K562 (cell line): Measurements from ENCODE around the gene TUT7. TPM values are rescaled to one million over a fixed set of nuclear protein-coding genes. Genes with fewer than 3 reads are reported as not detected.

Experiments used
- ATAC-seq: fragments of 200-7000 bp; cut with Tn5 transposase; 3 replicates; pipeline ENCODE4 v1.9.1; 2020; ENCODE audit warnings: moderate library complexity
- BruUV-seq: library from RNA; stranded (reverse); fragments of 400-500 nt; replicated peaks from 2 replicates; lab custom pipeline; 2021; lab: Mats Ljungman, UMichigan
- CTCF ChIA-PET: fragments of 300-600 bp; formaldehyde crosslinking; extraction: SDS; loops from one replicate; lab custom pipeline; 2021; ENCODE audit warnings: low intra/inter-chr PET ratio; lab: Yijun Ruan, JAX
- POLR2A ChIA-PET: fragments of 300-600, 350-650 bp; sonication (Branson Sonifier 250); formaldehyde crosslinking; extraction: SDS; loops from one replicate; lab custom pipeline; 2021; ENCODE audit warnings: antibody characterized with exemption, inconsistent platforms; lab: Yijun Ruan, JAX
- DNase-seq, 4 experiments: peaks; one replicate each; pipeline versions ENCODE4 v3.0.0 to v3.0.0-alpha.2; 2011 to 2018; ENCODE audit warnings: low spot score in 3 of 4, mixed read lengths in 3 of 4; ENCODE audit errors: extremely low read depth in 1 of 4
- FAIRE-seq: peaks from 2 replicates; lab custom pipeline; 2011; peaks lifted over from hg19 to GRCh38; lab: Jason Lieb, UNC
- H2AFZ ChIP-seq: 2 replicates; pipeline ENCODE4 v1.6.0; 2011; ENCODE audit warnings: low read depth, low read length, control low read depth, inconsistent platforms
- H3K27ac ChIP-seq: fragments of 200-600 bp; 3 replicates; pipeline ENCODE4 v1.8.0; 2011; ENCODE audit warnings: low read depth, mild to moderate bottlenecking, control low read depth, inconsistent platforms, low read length, moderate library complexity, mixed read lengths; ENCODE audit errors: extremely low read depth
- H3K27me3 ChIP-seq, 2 experiments: fragments of 300-600 bp in 1 of 2; 2 replicates in 1 of 2; 3 replicates in 1 of 2; pipeline versions ENCODE4 v1.6.0 to v1.8.0; 2011; ENCODE audit warnings: inconsistent platforms in 2 of 2, low read length in 2 of 2, mild to moderate bottlenecking in 1 of 2, mixed read lengths in 1 of 2, moderate library complexity in 1 of 2; ENCODE audit not compliant: control insufficient read depth in 2 of 2, insufficient read depth in 2 of 2
- H3K36me3 ChIP-seq: fragments of 300-600 bp; 3 replicates; pipeline ENCODE4 v1.8.0; 2011; ENCODE audit warnings: mild to moderate bottlenecking, low read length, inconsistent platforms; ENCODE audit not compliant: control insufficient read depth, insufficient read depth
- H3K4me1 ChIP-seq, 2 experiments: fragments of 200-600 bp in 1 of 2; replicated peaks in 1 of 2; 2 replicates in 1 of 2; 3 replicates in 1 of 2; pipeline versions ENCODE4 v1.5.1 to v1.8.0; 2011; ENCODE audit warnings: inconsistent platforms in 2 of 2, low read length in 2 of 2, mild to moderate bottlenecking in 1 of 2, mixed read lengths in 1 of 2, moderate library complexity in 1 of 2; ENCODE audit not compliant: control insufficient read depth in 2 of 2, insufficient read depth in 2 of 2
- H3K4me2 ChIP-seq: 2 replicates; pipeline ENCODE4 v1.6.1; 2011; ENCODE audit warnings: low read length, control low read depth, inconsistent platforms, mixed read lengths; ENCODE audit not compliant: insufficient read depth
- H3K4me3 ChIP-seq: fragments of 200-600 bp; sonication (generic), shearing (Covaris generic); 2 replicates; pipeline ENCODE4 v1.5.1; 2016; ENCODE audit warnings: control low read depth, inconsistent platforms
- H3K79me2 ChIP-seq: fragments of 200-600 bp; 3 replicates; pipeline ENCODE4 v1.8.0; 2011; ENCODE audit warnings: low read length, inconsistent platforms; ENCODE audit not compliant: control insufficient read depth, insufficient read depth
- H3K9ac ChIP-seq, 2 experiments: 2 replicates each; pipeline versions ENCODE4 v1.6.0 to v1.6.1; 2011; ENCODE audit warnings: low read depth in 2 of 2, low read length in 2 of 2, control low read depth in 1 of 2, inconsistent platforms in 1 of 2, mild to moderate bottlenecking in 1 of 2, mixed read lengths in 1 of 2; ENCODE audit not compliant: insufficient read depth in 1 of 2
- H3K9me1 ChIP-seq: one replicate; pipeline ENCODE4 v1.6.0; 2011; ENCODE audit warnings: inconsistent platforms, mild to moderate bottlenecking, low read length, moderate library complexity; ENCODE audit not compliant: control insufficient read depth, insufficient read depth
- H3K9me3 ChIP-seq: replicated peaks from 2 replicates; pipeline ENCODE4 v1.5.1; 2011; ENCODE audit warnings: low read depth, low read length, inconsistent platforms; ENCODE audit not compliant: control insufficient read depth, insufficient read depth
- H4K20me1 ChIP-seq: replicated peaks from 2 replicates; pipeline ENCODE4 v1.6.1; 2011; ENCODE audit warnings: low read length, inconsistent platforms, mixed read lengths; ENCODE audit not compliant: control insufficient read depth, insufficient read depth
- BACH1 ChIP-seq: fragments of 200-800 bp; sonication (Bioruptor generic); IDR thresholded peaks from 2 replicates; pipeline ENCODE4 v1.6.1; 2016; ENCODE audit warnings: missing genetic modification characterization, missing compliant biosample characterization
- DACH1 ChIP-seq: fragments of 450-650 bp; IDR thresholded peaks from 2 replicates; pipeline ENCODE4 v1.6.1; 2018; ENCODE audit not compliant: partially characterized antibody
- KDM2B ChIP-seq: fragments of 250-450 bp; sonication (Bioruptor Pico); IDR thresholded peaks from 2 replicates; pipeline ENCODE4 v1.8.0; 2021; ENCODE audit warnings: mild to moderate bottlenecking, moderate library complexity
- MXD1 ChIP-seq: fragments of 250-450 bp; sonication (Bioruptor Pico); IDR thresholded peaks from 2 replicates; pipeline ENCODE4 v1.8.0; 2021; ENCODE audit warnings: borderline replicate concordance, mild to moderate bottlenecking, moderate library complexity; ENCODE audit not compliant: poor library complexity, severe bottlenecking
- PBX2 ChIP-seq, 2 experiments: IDR thresholded peaks in 1 of 2; conservative IDR thresholded peaks in 1 of 2; 2 replicates each; pipeline ENCODE4 v1.6.1; 2016; ENCODE audit warnings: low read depth in 2 of 2, mild to moderate bottlenecking in 1 of 2, missing compliant biosample characterization in 1 of 2, missing genetic modification characterization in 1 of 2, moderate library complexity in 1 of 2
- ZBTB7A ChIP-seq: IDR thresholded peaks from 2 replicates; pipeline ENCODE4 v1.6.1; 2011; ENCODE audit warnings: low read depth, mild to moderate bottlenecking, low read length, moderate library complexity, borderline replicate concordance; ENCODE audit not compliant: control insufficient read depth
- ZNF717 ChIP-seq: fragments of 250-450 bp; sonication (Bioruptor Pico); IDR thresholded peaks from 2 replicates; pipeline ENCODE4 v1.5.0; 2021
- WGBS: fragments of 100-300 bp; shearing (Covaris generic); methylation state at CpG from one replicate; pipeline ENCODE4 v1.1.6; 2016; ENCODE audit warnings: low coverage, mixed read lengths; ENCODE audit not compliant: insufficient coverage; ENCODE audit errors: missing lambda C conversion rate; 5-methylcytosine and 5-hydroxymethylcytosine counted together
- in situ Hi-C: fragments of 300-500 bp; cut with MboI; formaldehyde crosslinking; loops from 4 replicates; pipeline ENCODE4 v1.15.0; 2018; ENCODE audit warnings: inconsistent platforms, mixed read lengths
- intact Hi-C: fragments of 100-400 bp; cut with micrococcal nuclease; formaldehyde crosslinking; loops from 2 replicates; pipeline ENCODE4 v1.14.2; 2022
- polyA plus RNA-seq, 8 experiments: library from polyadenylated mRNA; depleted of rRNA in 4 of 8; stranded (reverse) in 5 of 8; unstranded in 3 of 8; fragments of >200 nt; fragmentation: Nextera tagmentation in 2 of 8; fragmentation: Illumina TruSeq in 1 of 8; extraction: Ambion mirVana in 2 of 8; extraction: Trizol in 1 of 8; gene quantifications; 2 replicates each; pipeline versions ENCODE4 v1.2.1 to v1.2.3, GENCODE V29; 2011 to 2014; ENCODE audit warnings: inconsistent platforms in 1 of 8, missing spikeins in 1 of 8
- total RNA-seq, 7 experiments: library from RNA; depleted of rRNA in 6 of 7; stranded (reverse); fragments of >200 nt in 6 of 7; fragmentation: Illumina TruSeq in 2 of 7; extraction: Trizol in 2 of 7; gene quantifications; 2 replicates each; pipeline versions ENCODE4 v1.2.1 to v1.2.3, GENCODE V29; 2011 to 2021; ENCODE audit warnings: low replicate concordance in 1 of 7

TUT7 gene
- total and polyA plus RNA-seq, 9 of the 15 experiments (the other 6 are each of a cell fraction or from before 2014, with no cell fraction given): 5.9 to 26.9 (median 15.2) TPM

- intact Hi-C loops: no loop called here
- H4K20me1 ChIP-seq: no peaks in the 10 kb centered on the region
- no peaks in the 10 kb centered on the region for H3K79me2 ChIP-seq
- H3K27ac ChIP-seq: no peak overlapping the region
- DNase-seq (no peak), ATAC-seq (no peak), FAIRE-seq (no peak)
- no peaks in the 10 kb centered on the region for H3K27me3 ChIP-seq
- H3K4me3 ChIP-seq: no peak overlapping the region
- ChIA-PET POLR2A (no interaction called here), CTCF (no interaction called here)
- H3K4me1 ChIP-seq: no peaks in the 10 kb centered on the region
- in situ Hi-C loops: no loop called here
- H3K9me1 ChIP-seq: no peaks in the 10 kb centered on the region
- H2AFZ ChIP-seq: no peak overlapping the region
- BruUV-seq: no TSS peak
- TF ChIP-seq PBX2 (CRISPR knock-in tag; IDR thresholded peaks at IDR 0.05; ENCODE audit: low read depth) (no peak), PBX2 (tag; conservative IDR thresholded peaks at IDR 0.05; ENCODE audit: low read depth) (no peak), ZBTB7A (no peak), DACH1 (no peak), BACH1 (no peak), ZNF717 (CRISPR knock-in tag) (no peak), MXD1 (CRISPR knock-in tag) (no peak), KDM2B (CRISPR knock-in tag) (no peak)
- TF ChIP-seq, all 486 proteins: peak for 0
- Histone ChIP-seq H3K4me2 (no peak overlapping the region), H3K9me3 (no peaks in the 10 kb centered on the region), H3K36me3 (peaks cover 81% of the 10 kb centered on the region), H3K9ac (no peak overlapping the region)
- WGBS: no CpG with 5 or more reads among the region's 2 CpGs
Measured at GRCh38 chr9:86324308-86324707, 29.9 kb downstream of the TUT7 start.
